SU-DHL-6 (cell line): ENCODE results near the gene EPHB2.

ENCODE experiments used
- H2AFZ ChIP-seq: fragments of 200-600 bp; sonication (generic); 2 replicates; pipeline ENCODE4 v1.6.1; 2014; ENCODE audit warnings: low read depth, mild to moderate bottlenecking, moderate library complexity, mixed read lengths, antibody characterized with exemption, low read length; ENCODE audit not compliant: severe bottlenecking
- H3F3A ChIP-seq: fragments of 200-600 bp; shearing (Covaris generic); 2 replicates; pipeline ENCODE4 v1.6.0; 2016; ENCODE audit warnings: antibody characterized with exemption, mild to moderate bottlenecking; ENCODE audit not compliant: insufficient read depth
- H3K27ac ChIP-seq: fragments of 200-600 bp; sonication (generic); 2 replicates; pipeline ENCODE4 v1.5.1; 2016; ENCODE audit warnings: low read depth, mild to moderate bottlenecking, low read length, moderate library complexity, mixed read lengths
- H3K27me3 ChIP-seq: fragments of 200-600 bp; sonication (generic), shearing (Covaris generic); 2 replicates; pipeline ENCODE4 v1.6.0; 2014; ENCODE audit warnings: mild to moderate bottlenecking, low read length
- H3K36me3 ChIP-seq: fragments of 200-600 bp; sonication (generic); 2 replicates; pipeline ENCODE4 v1.6.1; 2014; ENCODE audit warnings: mild to moderate bottlenecking, low read length, mixed read lengths
- H3K4me2 ChIP-seq: fragments of 300-600, 200-600 bp; shearing (Covaris generic), sonication (generic); 2 replicates; pipeline ENCODE4 v1.6.0; 2014; ENCODE audit warnings: low read length, low read depth, mild to moderate bottlenecking; ENCODE audit not compliant: poor library complexity, severe bottlenecking
- H3K4me3 ChIP-seq: fragments of 200-600 bp; sonication (generic); 2 replicates; pipeline ENCODE4 v1.5.1; 2014; ENCODE audit warnings: antibody characterized with exemption, low read length, mild to moderate bottlenecking, mixed read lengths; ENCODE audit not compliant: insufficient read depth, poor library complexity, severe bottlenecking
- H3K79me2 ChIP-seq: fragments of 200-600 bp; sonication (generic); 2 replicates; pipeline ENCODE4 v1.6.1; 2014; ENCODE audit warnings: mild to moderate bottlenecking, low read length, moderate library complexity; ENCODE audit not compliant: insufficient read depth
- H3K9ac ChIP-seq: fragments of 200-600 bp; sonication (generic); 2 replicates; pipeline ENCODE4 v1.7.0; 2014; ENCODE audit warnings: mild to moderate bottlenecking, low read length
- H3K9me2 ChIP-seq: fragments of 200-600 bp; sonication (generic); replicated peaks from 2 replicates; pipeline ENCODE4 v1.6.1; 2014; ENCODE audit warnings: low read length; ENCODE audit not compliant: insufficient read depth
- H3K9me3 ChIP-seq: fragments of 200-600 bp; sonication (generic); 2 replicates; pipeline ENCODE4 v1.6.1; 2014; ENCODE audit warnings: low read length, mixed read lengths; ENCODE audit not compliant: insufficient read depth
- H4K20me1 ChIP-seq: fragments of 200-600 bp; sonication (generic); 2 replicates; pipeline ENCODE4 v1.6.1; 2014; ENCODE audit warnings: low read depth, mild to moderate bottlenecking, antibody characterized with exemption, low read length, moderate library complexity, mixed read lengths
- EZH2phosphoT487 ChIP-seq: fragments of 200-600 bp; sonication (generic), shearing (Covaris generic); conservative IDR thresholded peaks from 2 replicates; pipeline ENCODE4 v1.6.1; 2018; ENCODE audit warnings: mild to moderate bottlenecking, antibody characterized with exemption, low read length, moderate library complexity, mixed read lengths
- TF ChIP-seq, protein P1 (sequence below): fragments of 200-600 bp; sonication (generic); IDR thresholded peaks from one replicate; pipeline ENCODE4 v1.5.1; 2017; ENCODE audit warnings: antibody characterized with exemption, mild to moderate bottlenecking, low read length, moderate library complexity; ENCODE audit not compliant: insufficient read depth, poor library complexity, severe bottlenecking

EPHB2 gene

DNA sequence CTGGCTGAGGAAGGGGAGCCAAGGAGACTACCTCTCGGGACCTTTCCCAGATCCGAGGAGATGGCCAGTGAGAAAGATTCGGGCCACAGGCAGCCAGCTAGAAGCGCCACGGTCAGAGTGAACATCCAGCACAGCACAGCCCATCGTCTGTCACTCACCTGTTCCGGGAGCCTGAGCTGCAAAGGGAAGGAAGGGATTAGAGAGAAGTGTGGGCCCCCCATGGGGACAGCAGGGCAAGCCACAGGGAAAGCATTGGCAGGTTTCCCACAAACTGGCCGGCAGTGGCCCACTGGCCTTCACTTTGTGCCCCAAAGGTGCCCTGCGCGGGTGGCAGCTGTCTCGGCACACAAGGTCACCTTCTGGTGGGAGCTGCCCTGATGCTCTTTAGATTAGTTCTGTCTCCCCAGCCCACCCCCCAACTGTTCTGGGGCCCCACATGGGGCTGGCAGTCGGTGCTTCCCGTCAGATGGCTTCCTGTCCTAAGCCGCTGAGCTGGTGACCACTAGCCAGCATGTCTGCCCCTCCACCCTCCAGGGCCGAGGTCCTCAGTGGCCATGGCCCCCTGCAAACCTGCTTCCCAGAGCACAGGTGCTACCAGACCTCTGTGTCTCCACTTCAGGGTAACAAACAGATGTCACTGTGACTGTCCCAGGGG lies 205.3 kb downstream of the EPHB2 start:
- Histone ChIP-seq H3K27me3 (no peaks in the 10 kb centered on the region), H3K36me3 (no peaks in the 10 kb centered on the region)

DNA sequence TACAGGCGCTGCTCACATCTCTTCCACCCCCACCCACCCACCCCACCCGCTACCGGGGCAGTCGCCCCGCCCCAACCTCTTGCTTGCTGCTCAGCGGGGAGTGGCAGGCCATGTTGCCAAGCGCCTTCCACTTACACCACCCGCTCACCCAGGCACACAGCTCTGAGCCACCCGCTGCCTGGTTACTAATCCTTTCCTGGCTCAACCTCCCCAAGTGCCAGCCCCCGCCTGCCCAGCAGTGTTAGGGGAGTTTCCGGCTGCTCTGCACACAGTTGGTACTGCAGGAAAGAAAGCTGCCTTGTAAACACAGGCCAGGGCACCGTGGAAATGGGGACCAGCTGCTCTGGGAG lies 205.8 kb downstream of the EPHB2 start:
- TF ChIP-seq, protein P1, sequence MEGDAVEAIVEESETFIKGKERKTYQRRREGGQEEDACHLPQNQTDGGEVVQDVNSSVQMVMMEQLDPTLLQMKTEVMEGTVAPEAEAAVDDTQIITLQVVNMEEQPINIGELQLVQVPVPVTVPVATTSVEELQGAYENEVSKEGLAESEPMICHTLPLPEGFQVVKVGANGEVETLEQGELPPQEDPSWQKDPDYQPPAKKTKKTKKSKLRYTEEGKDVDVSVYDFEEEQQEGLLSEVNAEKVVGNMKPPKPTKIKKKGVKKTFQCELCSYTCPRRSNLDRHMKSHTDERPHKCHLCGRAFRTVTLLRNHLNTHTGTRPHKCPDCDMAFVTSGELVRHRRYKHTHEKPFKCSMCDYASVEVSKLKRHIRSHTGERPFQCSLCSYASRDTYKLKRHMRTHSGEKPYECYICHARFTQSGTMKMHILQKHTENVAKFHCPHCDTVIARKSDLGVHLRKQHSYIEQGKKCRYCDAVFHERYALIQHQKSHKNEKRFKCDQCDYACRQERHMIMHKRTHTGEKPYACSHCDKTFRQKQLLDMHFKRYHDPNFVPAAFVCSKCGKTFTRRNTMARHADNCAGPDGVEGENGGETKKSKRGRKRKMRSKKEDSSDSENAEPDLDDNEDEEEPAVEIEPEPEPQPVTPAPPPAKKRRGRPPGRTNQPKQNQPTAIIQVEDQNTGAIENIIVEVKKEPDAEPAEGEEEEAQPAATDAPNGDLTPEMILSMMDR = no peak
- TF ChIP-seq EZH2phosphoT487 = no peak
- H4K20me1 ChIP-seq = no peaks in the 10 kb centered on the region
- no peak overlapping the region for H3K4me2 ChIP-seq
- no peaks in the 10 kb centered on the region for H3K36me3 ChIP-seq
- no peaks in the 10 kb centered on the region for H3K79me2 ChIP-seq
- no peak overlapping the region for H3K27ac ChIP-seq
- no peaks in the 10 kb centered on the region for H3K27me3 ChIP-seq
- H3K9ac ChIP-seq = no peak overlapping the region
- no peaks in the 10 kb centered on the region for H3K9me3 ChIP-seq
- no peak overlapping the region for H2AFZ ChIP-seq
- no peaks in the 10 kb centered on the region for H3K9me2 ChIP-seq
- no peak overlapping the region for H3K4me3 ChIP-seq
- no peaks in the 10 kb centered on the region for H3F3A ChIP-seq

More for the DNA sequence above, 205.3 kb downstream of the EPHB2 start:
- Histone ChIP-seq H4K20me1 (no peaks in the 10 kb centered on the region), H3K4me2 (no peak overlapping the region), H3K9ac (no peak overlapping the region), H3K4me3 (no peak overlapping the region), H3K9me3 (no peaks in the 10 kb centered on the region), H3K9me2 (no peaks in the 10 kb centered on the region), H2AFZ (no peak overlapping the region), H3K27ac (no peak overlapping the region), H3F3A (no peaks in the 10 kb centered on the region), H3K79me2 (no peaks in the 10 kb centered on the region)
- TF ChIP-seq EZH2phosphoT487 = no peak
- TF ChIP-seq, protein P1 = no peak

DNA sequence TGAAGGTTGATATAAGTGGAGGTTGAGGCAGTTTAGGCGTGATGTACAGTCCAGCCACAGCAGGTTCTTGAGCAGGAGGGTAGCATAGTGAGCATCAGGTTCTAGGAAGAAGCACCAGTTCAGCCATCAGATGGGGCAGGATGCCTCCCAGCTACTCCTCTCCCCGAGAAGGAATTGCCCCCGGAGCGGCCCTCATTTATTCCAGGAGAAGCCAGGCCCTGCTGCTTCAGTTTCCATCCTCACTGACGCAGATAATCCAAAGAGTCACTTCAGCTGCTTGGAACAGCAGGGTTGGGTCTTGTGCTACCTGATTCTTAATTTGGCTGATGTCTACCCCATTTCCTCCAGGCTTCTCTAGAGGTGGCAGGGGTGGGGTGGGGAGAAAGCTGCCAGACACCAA lies 207.3 kb downstream of the EPHB2 start:
- Histone ChIP-seq H3K4me2 (no peak overlapping the region), H3K79me2 (no peaks in the 10 kb centered on the region), H3K9ac (no peak overlapping the region), H2AFZ (no peak overlapping the region), H3K27ac (no peak overlapping the region), H3K36me3 (no peaks in the 10 kb centered on the region), H3K4me3 (no peak overlapping the region), H3K9me2 (no peaks in the 10 kb centered on the region), H3K9me3 (no peaks in the 10 kb centered on the region), H3K27me3 (no peaks in the 10 kb centered on the region), H4K20me1 (no peaks in the 10 kb centered on the region), H3F3A (no peaks in the 10 kb centered on the region)
- TF ChIP-seq, protein P1 = no peak
- TF ChIP-seq EZH2phosphoT487 = no peak
